Measurements from ENCODE around the gene EXOSC5.

GRCh38 chr19:41410336-41411054, 13.3 kb upstream of the EXOSC5 start:
- TF ChIP-seq CHD4 (IDR thresholded peaks at IDR 0.05) (no peak), REST (IDR thresholded peaks at IDR 0.05; ENCODE audit: low read depth, low read length) (no peak), MXI1 (IDR thresholded peaks at IDR 0.05; ENCODE audit: low read depth, low read length) (no peak), POLR2A (IDR thresholded peaks at IDR 0.05; ENCODE audit: low read depth, low read length) (no peak), IRF3 (IDR thresholded peaks at IDR 0.05) (no peak), CEBPB (IDR thresholded peaks at IDR 0.05; ENCODE audit: borderline replicate concordance in 1 of 2, low read depth in 2 of 2, low read length in 2 of 2) (no peak), IKZF2 (IDR thresholded peaks at IDR 0.05) (no peak), FOS (IDR thresholded peaks at IDR 0.05; ENCODE audit: borderline replicate concordance, extremely low read depth, insufficient read length) (no peak), CTCF (IDR thresholded peaks at IDR 0.05 in 2 of 3, conservative IDR thresholded peaks at IDR 0.05 in 1 of 3; ENCODE audit: control insufficient read depth in 2 of 3, extremely low read depth in 1 of 3, insufficient read depth in 1 of 3, low read depth in 3 of 3, low read length in 3 of 3) (no peak)

All from GM12878 (cell line).